Heart right ventricle (tissue), 16 donors: ENCODE results near the gene MAML2. TPM values are rescaled to one million over a fixed set of nuclear protein-coding genes. Genes with fewer than 3 reads are reported as not detected.

ENCODE experiments used
- ATAC-seq, 8 donors: fragments of 200-7000 bp; cut with Tn5 transposase; one replicate each; pipeline ENCODE4 v1.9.1; 2020; ENCODE audit warnings: mild to moderate bottlenecking in 8 of 8, moderate library complexity in 8 of 8, moderate number of reproducible peaks in 1 of 8
- DNase-seq, 2 donors: peaks; one replicate each; pipeline ENCODE4 v3.0.0-alpha.2; 2020
- H3K27ac ChIP-seq, 10 donors: fragments of 200-600 bp; sonication (generic) in 2 of 10; one replicate each; pipeline versions ENCODE4 v1.5.0 to v1.8.0; 2020 to 2022; ENCODE audit warnings: mild to moderate bottlenecking in 3 of 10
- H3K27me3 ChIP-seq, 7 donors: fragments of 200-600 bp; one replicate each; pipeline ENCODE4 v1.8.0; 2021 to 2022; ENCODE audit warnings: mild to moderate bottlenecking in 2 of 7
- H3K36me3 ChIP-seq, 9 donors: fragments of 200-600 bp; sonication (generic) in 1 of 9; one replicate each; pipeline versions ENCODE4 v1.5.0 to v1.8.0; 2020 to 2022; ENCODE audit warnings: mild to moderate bottlenecking in 2 of 9
- H3K4me1 ChIP-seq, 9 donors: fragments of 200-600 bp; sonication (generic) in 1 of 9; one replicate each; pipeline versions ENCODE4 v1.5.0 to v1.8.0; 2020 to 2022; ENCODE audit warnings: mild to moderate bottlenecking in 4 of 9
- H3K4me3 ChIP-seq, 10 donors: fragments of 200-600 bp; sonication (generic) in 2 of 10; one replicate each; pipeline versions ENCODE4 v1.5.0 to v1.8.0; 2020 to 2022; ENCODE audit warnings: mild to moderate bottlenecking in 7 of 10, moderate library complexity in 2 of 10
- H3K9me3 ChIP-seq, 11 donors: fragments of 200-600 bp in 10 of 11; sonication (generic) in 2 of 11; one replicate each; pipeline versions ENCODE4 v1.5.0 to v1.8.0; 2013 to 2022; ENCODE audit warnings: mild to moderate bottlenecking in 2 of 11, control low read depth in 1 of 11, moderate library complexity in 1 of 11
- CTCF ChIP-seq, 9 donors: fragments of 200-600 bp; sonication (generic) in 2 of 9; IDR thresholded peaks; one replicate each; pipeline versions ENCODE4 v1.5.0 to v1.8.0; 2021 to 2022; ENCODE audit warnings: antibody characterized with exemption in 9 of 9, mild to moderate bottlenecking in 5 of 9, moderate library complexity in 1 of 9
- WGBS, 2 donors: extraction: QIAGEN DNeasy Blood & Tissue Kit; methylation state at CpG; one replicate each; pipeline ENCODE4 v1.1.7; 2013; ENCODE audit warnings: inconsistent platforms in 1 of 2; 5-methylcytosine and 5-hydroxymethylcytosine counted together
- intact Hi-C, 10 donors: fragments of 100-400 bp; cut with DNase I; formaldehyde crosslinking; loops; one replicate each; pipeline versions ENCODE4 v1.11.1 to v1.14.2; 2022
- polyA plus RNA-seq, 2 donors: library from polyadenylated mRNA; stranded (reverse); fragments of 200-250 nt; gene quantifications; one replicate each; pipeline ENCODE4 v1.2.3, GENCODE V29; 2013
- total RNA-seq, 10 donors: library from RNA; stranded (reverse); fragmentation: NEBNext Ultra II Directional in 3 of 10; extraction: Animal tissue kit (Norgen Biotek cat#: 25700) in 3 of 10; gene quantifications; one replicate each; pipeline versions ENCODE4 v1.2.1 to v1.2.4, GENCODE V29; 2021 to 2023
- donor health status: Arrhythmogenic right ventricular cardiomyopathy.
- donor health status: ischemic (EF 13 %, LVEDD 7.1; RV severe dilation, severe dysfunction).
- donor health status: healthy with polysubstance abuse.
- donor health status: DM: no; HTN: yes; CAD: no.
- donor health status: DM: no; HTN: no; CAD: no.
- donor health status: ischemic (EF 25% LVEDD 6.9; RV normal size, moderate dysfunction).
- donor health status: ischemic (EF 25% LVEDD 5.7; RV mildly dilated, moderate dysfunction).
- donor health status: healthy.
- donor health status: DM: yes; HTN: yes; CAD: no.
- donor health status: Ischemic cardiomyopathy.
- donor health status: ischemic (EF 35%, LVEDD 5.7; RV mildly dilated, moderate dysfunction).
- donor health status: nonischemic (EF 11% LVEDD 7.7; RV severe dilation, severe dysfunction).
- donor health status: DM: yes; HTN: yes; CAD: no.
- donor health status: PGD.
- donor health status: ischemic (EF 29% LVEDD 5.4; RV normal size, mild dysfunction).
- donor health status: nonischemic (EF 23%, LVEDD 6.1; RV moderate dilation, normal function).

The MAML2 gene
- total and polyA plus RNA-seq, 12 donors, result 1.3 to 6.1 (median 4.1) TPM

GRCh38 chr11:96340555-96340885 is 2.5 kb downstream of the MAML2 start:
- DNase-seq (no peak), ATAC-seq (no peak)
- Histone ChIP-seq H3K4me1 (peaks cover 3 to 71% (median 51%) of the 10 kb centered on the region in 9 donors), H3K9me3 (no peaks in the 10 kb centered on the region), H3K36me3 (peaks cover 0 to under 1% (median 0%) of the 10 kb centered on the region in 9 donors), H3K27ac (peak overlapping the region; percentile 41 to 92 (median 82)), H3K4me3 (peak overlapping the region in 9 of 10 donors; percentile 36 to 74 (median 63)), H3K27me3 (no peaks in the 10 kb centered on the region)
- 53 to 57% methylated on average over 4 of the region's 4 CpGs for WGBS, 2 donors
- no peak for TF ChIP-seq CTCF (IDR thresholded peaks at IDR 0.05)
- intact Hi-C loops, result loop anchor here in 9 of 10 donors (5.0 to 10.0 kb wide), 14 partner anchors 33 to 506 kb away; partner anchors contain the start of gene MTMR2 (in 3 of the 9)

- no peak for TF ChIP-seq CTCF (IDR thresholded peaks at IDR 0.05)
- WGBS, 2 donors, result 52 to 59% methylated on average over 7 of the region's 7 CpGs
- H3K9me3 ChIP-seq, result no peaks in the 10 kb centered on the region
- H3K36me3 ChIP-seq, result peaks cover 0 to 6% (median 0%) of the 10 kb centered on the region in 9 donors
- H3K27ac ChIP-seq, result peak overlapping the region; percentile 41 to 92 (median 82)
- intact Hi-C loops, result loop anchor here in 9 of 10 donors (5.0 to 10.0 kb wide), 17 partner anchors 33 to 505 kb away; partner anchors contain the start of gene MTMR2 (in 3 of the 9)
- peak overlapping the region; percentile 6 to 74 (median 62) for H3K4me3 ChIP-seq
- H3K27me3 ChIP-seq, result no peaks in the 10 kb centered on the region
- ATAC-seq (no peak), DNase-seq (no peak)
- peaks cover 3 to 73% (median 51%) of the 10 kb centered on the region in 9 donors for H3K4me1 ChIP-seq
These were observed 3.1 kb downstream of the MAML2 start for GRCh38 chr11:96339706-96340554.

- Histone ChIP-seq H3K36me3 (peaks cover 0 to 6% (median 0%) of the 10 kb centered on the region in 9 donors), H3K4me3 (peak overlapping the region; percentile 6 to 74 (median 62)), H3K4me1 (peaks cover 3 to 73% (median 52%) of the 10 kb centered on the region in 9 donors), H3K27me3 (no peaks in the 10 kb centered on the region), H3K27ac (peak overlapping the region; percentile 26 to 92 (median 82)), H3K9me3 (no peaks in the 10 kb centered on the region)
- WGBS, 2 donors, result 22 to 35% methylated on average over 13 of the region's 13 CpGs
- TF ChIP-seq CTCF (IDR thresholded peaks at IDR 0.05), result no peak
- ATAC-seq, result peak in 7 of 8 donors; percentile 18 to 71 (median 40)
- intact Hi-C loops, result loop anchor here in 3 of 10 donors (5.0 to 10.0 kb wide), 3 partner anchors 84 to 132 kb away; no protein-coding TSS in a partner anchor
- peak; percentile 35 to 40 for DNase-seq
These were observed 3.9 kb downstream of the MAML2 start for GRCh38 chr11:96338910-96339705.
